GM12891 (cell line): ENCODE measurements around the gene RAP1GDS1.

Source experiments
- POLR2A ChIP-seq: IDR thresholded peaks from 2 replicates; pipeline ENCODE4 v1.6.1; 2011; ENCODE audit warnings: low read depth, low read length, control low read depth
- POLR2AphosphoS5 ChIP-seq: IDR thresholded peaks from 2 replicates; pipeline ENCODE4 v1.6.1; 2011; ENCODE audit warnings: low read depth, low read length, control low read depth
- POU2F2 ChIP-seq: IDR thresholded peaks from 2 replicates; pipeline ENCODE4 v1.6.1; 2011; ENCODE audit warnings: low read depth, mild to moderate bottlenecking, control low read depth, low read length, moderate library complexity
- TAF1 ChIP-seq: IDR thresholded peaks from 2 replicates; pipeline ENCODE4 v1.6.1; 2011; ENCODE audit warnings: low read depth, low read length, control low read depth

GRCh38 chr4:98484031-98484430, 222.8 kb downstream of the RAP1GDS1 start:
- TF ChIP-seq POLR2A (no peak), TAF1 (no peak), POLR2AphosphoS5 (no peak), POU2F2 (no peak)
